RWPE2 (cell line): Measurements from ENCODE around the gene THSD8.
A peak's percentile ranks its signal among the peaks of the same experiment; 100 is the strongest.

Experiments used
- ATAC-seq: fragments of 200-7000 bp; cut with Tn5 transposase; 3 replicates; pipeline ENCODE4 v1.9.1; 2021; ENCODE audit warnings: low read depth
- DNase-seq: peaks from one replicate; pipeline ENCODE4 v3.0.0-alpha.2; 2020; ENCODE audit warnings: low spot score
- H3K27ac ChIP-seq: fragments of 450-650 bp; 2 replicates; pipeline ENCODE4 v1.5.1; 2017; ENCODE audit warnings: mild to moderate bottlenecking; ENCODE audit not compliant: poor library complexity, severe bottlenecking
- H3K27me3 ChIP-seq: fragments of 250-450 bp; sonication (Bioruptor Pico); 2 replicates; pipeline ENCODE4 v1.5.1; 2021; ENCODE audit warnings: mild to moderate bottlenecking, moderate library complexity; ENCODE audit not compliant: insufficient read depth, poor library complexity, severe bottlenecking
- H3K36me3 ChIP-seq: fragments of 250-450 bp; sonication (Bioruptor Pico); 2 replicates; pipeline ENCODE4 v1.5.1; 2020; ENCODE audit warnings: low read depth, mild to moderate bottlenecking, moderate library complexity
- H3K4me1 ChIP-seq: fragments of 250-450 bp; sonication (Bioruptor Pico); 2 replicates; pipeline ENCODE4 v1.5.1; 2021; ENCODE audit warnings: mild to moderate bottlenecking, moderate library complexity; ENCODE audit not compliant: insufficient read depth, poor library complexity, severe bottlenecking
- H3K4me3 ChIP-seq: fragments of 250-450 bp; sonication (Bioruptor Pico); 2 replicates; pipeline ENCODE4 v1.5.1; 2021; ENCODE audit warnings: mild to moderate bottlenecking, moderate library complexity; ENCODE audit not compliant: severe bottlenecking
- H3K9me3 ChIP-seq: fragments of 250-450 bp; sonication (Bioruptor Pico); 2 replicates; pipeline ENCODE4 v1.5.1; 2021; ENCODE audit warnings: mild to moderate bottlenecking, moderate library complexity; ENCODE audit not compliant: severe bottlenecking
- TF ChIP-seq, protein P1 (sequence below): fragments of 450-650 bp; IDR thresholded peaks from one replicate; pipeline ENCODE4 v1.5.1; 2017; ENCODE audit warnings: mild to moderate bottlenecking, moderate library complexity; ENCODE audit not compliant: poor library complexity, severe bottlenecking

The THSD8 gene

DNA sequence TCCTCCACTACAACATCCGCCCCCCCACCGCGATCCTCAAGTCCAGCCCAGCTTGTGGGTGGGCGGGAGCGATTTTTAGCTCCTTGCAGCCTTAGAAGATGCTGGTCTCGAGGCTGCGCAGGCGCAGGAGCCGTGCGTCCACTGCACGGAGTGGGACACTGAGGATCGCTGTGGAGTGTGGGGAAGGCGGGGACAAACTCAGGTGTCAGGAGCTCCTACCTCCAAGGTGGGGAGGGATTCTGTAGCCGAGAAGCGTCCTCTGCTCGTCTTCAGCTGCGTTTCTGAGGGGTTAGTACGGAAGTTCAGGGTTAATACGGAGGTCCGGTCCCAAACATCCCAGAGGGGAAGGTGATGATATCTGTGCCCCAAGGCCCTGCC lies 32.7 kb downstream of the THSD8 start, which contains the start of gene RTBDN:
RTBDN (minus strand) TSS at position 14 of the 378 bp plus-strand sequence. CDS start 4,600 bp downstream, outside the sequence.
- DNase-seq: no peak
- Histone ChIP-seq H3K4me1 (peaks cover 10% of the 10 kb centered on the region), H3K27ac (no peak within 1 kb of the TSS)

DNA sequence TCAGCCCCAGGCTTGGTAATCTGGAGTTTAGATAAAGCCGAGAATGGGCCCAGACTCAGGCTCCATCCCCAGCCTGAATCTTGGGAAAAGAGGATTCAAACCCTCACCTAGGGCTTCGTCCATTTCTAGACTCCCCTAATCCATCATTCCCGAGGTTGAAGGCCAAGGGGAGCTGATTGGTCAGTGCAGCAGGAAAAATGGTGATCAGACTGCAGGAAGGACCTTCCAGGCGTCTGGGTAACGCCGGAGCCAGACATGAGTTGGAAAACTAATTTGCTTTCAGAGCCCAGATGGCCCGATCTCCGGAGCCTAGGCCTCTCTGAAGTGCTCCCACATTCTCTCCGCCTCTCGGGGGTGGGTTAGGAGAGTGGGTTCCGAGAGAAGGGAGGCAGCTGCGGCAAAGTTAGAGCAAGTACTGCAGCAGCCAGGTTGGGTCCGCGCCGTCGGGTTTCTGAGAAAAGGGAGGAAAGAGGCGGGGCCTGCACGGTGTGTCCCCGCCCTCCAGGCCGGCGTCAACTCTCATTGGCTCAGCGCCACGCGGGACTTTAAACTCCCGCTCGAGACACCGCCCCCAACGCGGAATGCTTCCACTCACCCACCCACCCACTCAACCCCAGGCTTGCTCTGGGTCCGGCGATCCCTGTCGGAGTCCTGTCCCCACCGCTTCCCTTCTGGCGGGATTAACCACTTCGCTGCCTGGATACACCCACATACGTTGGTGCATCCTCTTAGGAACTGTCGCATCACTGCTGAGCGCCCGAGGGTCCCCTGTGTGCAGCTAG lies 33.3 kb downstream of the THSD8 start:
- DNase-seq: no peak
- Histone ChIP-seq H3K27ac (no peak overlapping the region), H3K4me3 (no peak overlapping the region), H3K27me3 (peaks cover 71% of the 10 kb centered on the region), H3K4me1 (peaks cover 10% of the 10 kb centered on the region), H3K36me3 (no peaks in the 10 kb centered on the region), H3K9me3 (no peaks in the 10 kb centered on the region)
- ATAC-seq: no peak
- TF ChIP-seq, protein P1, sequence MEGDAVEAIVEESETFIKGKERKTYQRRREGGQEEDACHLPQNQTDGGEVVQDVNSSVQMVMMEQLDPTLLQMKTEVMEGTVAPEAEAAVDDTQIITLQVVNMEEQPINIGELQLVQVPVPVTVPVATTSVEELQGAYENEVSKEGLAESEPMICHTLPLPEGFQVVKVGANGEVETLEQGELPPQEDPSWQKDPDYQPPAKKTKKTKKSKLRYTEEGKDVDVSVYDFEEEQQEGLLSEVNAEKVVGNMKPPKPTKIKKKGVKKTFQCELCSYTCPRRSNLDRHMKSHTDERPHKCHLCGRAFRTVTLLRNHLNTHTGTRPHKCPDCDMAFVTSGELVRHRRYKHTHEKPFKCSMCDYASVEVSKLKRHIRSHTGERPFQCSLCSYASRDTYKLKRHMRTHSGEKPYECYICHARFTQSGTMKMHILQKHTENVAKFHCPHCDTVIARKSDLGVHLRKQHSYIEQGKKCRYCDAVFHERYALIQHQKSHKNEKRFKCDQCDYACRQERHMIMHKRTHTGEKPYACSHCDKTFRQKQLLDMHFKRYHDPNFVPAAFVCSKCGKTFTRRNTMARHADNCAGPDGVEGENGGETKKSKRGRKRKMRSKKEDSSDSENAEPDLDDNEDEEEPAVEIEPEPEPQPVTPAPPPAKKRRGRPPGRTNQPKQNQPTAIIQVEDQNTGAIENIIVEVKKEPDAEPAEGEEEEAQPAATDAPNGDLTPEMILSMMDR: no peak

More for the DNA sequence above, 32.7 kb downstream of the THSD8 start, which contains the start of gene RTBDN:
- TF ChIP-seq, protein P1: no peak
- ATAC-seq: no peak
- Histone ChIP-seq H3K9me3 (no peaks in the 10 kb centered on the region), H3K36me3 (no peaks in the 10 kb centered on the region), H3K4me3 (peak within 1 kb of the TSS; percentile 47), H3K27me3 (peaks cover 64% of the 10 kb centered on the region)

DNA sequence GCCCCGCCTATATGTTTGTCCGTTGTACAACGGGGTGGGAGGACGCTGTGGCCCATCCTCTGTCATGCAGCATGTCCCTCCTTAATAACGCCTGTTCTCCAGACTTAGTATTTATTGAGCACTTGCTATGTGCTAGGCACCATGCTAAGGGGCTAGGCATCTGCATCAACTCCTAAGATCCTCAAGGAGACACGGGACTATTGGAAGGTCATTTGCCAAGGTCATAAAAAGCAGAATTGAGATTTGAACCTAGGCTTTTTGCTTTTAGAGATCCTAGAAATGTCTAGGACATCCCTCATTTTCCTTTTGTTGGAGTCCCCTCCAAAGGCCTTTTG lies 34.6 kb downstream of the THSD8 start:
- TF ChIP-seq, protein P1: no peak
- no peaks in the 10 kb centered on the region for H3K36me3 ChIP-seq
- no peak for ATAC-seq
- no peak overlapping the region for H3K4me3 ChIP-seq
- peaks cover 73% of the 10 kb centered on the region for H3K27me3 ChIP-seq
- no peak overlapping the region for H3K27ac ChIP-seq
- DNase-seq: no peak
- peaks cover 10% of the 10 kb centered on the region for H3K4me1 ChIP-seq
- no peaks in the 10 kb centered on the region for H3K9me3 ChIP-seq

DNA sequence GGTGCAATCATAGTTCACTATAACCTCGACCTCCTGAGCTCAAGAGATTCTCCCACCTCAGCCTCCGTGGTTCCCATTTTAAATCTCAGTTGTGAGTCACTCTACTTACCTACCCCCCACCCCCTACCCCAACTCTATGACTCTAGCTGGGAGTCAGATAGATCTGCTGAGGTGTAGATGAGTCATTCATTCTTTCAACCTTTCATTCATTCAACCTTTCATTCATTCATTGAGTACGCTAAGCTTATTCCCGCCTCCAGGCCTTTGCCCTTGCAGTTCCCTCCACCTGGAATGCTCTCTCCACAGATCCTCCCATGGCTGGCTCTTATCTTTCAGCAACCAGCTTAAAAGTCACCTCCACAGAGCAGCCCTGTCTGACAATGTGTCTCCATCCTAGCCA lies 35.4 kb downstream of the THSD8 start:
- no peak overlapping the region for H3K27ac ChIP-seq
- peaks cover 73% of the 10 kb centered on the region for H3K27me3 ChIP-seq
- no peaks in the 10 kb centered on the region for H3K9me3 ChIP-seq
- ATAC-seq: no peak
- no peak overlapping the region for H3K4me3 ChIP-seq
- TF ChIP-seq, protein P1: no peak
- H3K4me1 ChIP-seq: peaks cover 10% of the 10 kb centered on the region
- DNase-seq: no peak
- no peaks in the 10 kb centered on the region for H3K36me3 ChIP-seq
